Measurements from ENCODE around the gene TMEM254.
A peak's percentile ranks its signal among the peaks of the same experiment; 100 is the strongest.

The TMEM254 gene

GRCh38 chr10:80100116-80100515 is 21.7 kb downstream of the TMEM254 start:
- no peak for TF ChIP-seq CTCF (IDR thresholded peaks at IDR 0.05; ENCODE audit: low read depth, low read length)
- no peak overlapping the region for H3K4me3 ChIP-seq (ENCODE audit: low read depth, low read length)
- no peak for DNase-seq (ENCODE audit: low read depth, low spot score)
- in situ Hi-C loops (cut with HindIII; ENCODE audit: low sequenced_read_pairs): no loop called here

- no peak for TF ChIP-seq CTCF (IDR thresholded peaks at IDR 0.05; ENCODE audit: low read depth, low read length)
- in situ Hi-C loops (cut with HindIII; ENCODE audit: low sequenced_read_pairs): no loop called here
- H3K4me3 ChIP-seq (ENCODE audit: low read depth, low read length): no peak overlapping the region
- no peak for DNase-seq (ENCODE audit: low read depth, low spot score)
These were observed 22.6 kb downstream of the TMEM254 start for GRCh38 chr10:80100861-80101695.

- in situ Hi-C loops (cut with HindIII; ENCODE audit: low sequenced_read_pairs): no loop called here
- no peak overlapping the region for H3K4me3 ChIP-seq (ENCODE audit: low read depth, low read length)
- TF ChIP-seq CTCF (IDR thresholded peaks at IDR 0.05; ENCODE audit: low read depth, low read length): no peak
- peak; percentile 59 for DNase-seq (ENCODE audit: low read depth, low spot score)
These were observed 25.8 kb downstream of the TMEM254 start for GRCh38 chr10:80104066-80104926.

GRCh38 chr10:80108576-80109239 is 30.2 kb downstream of the TMEM254 start:
- H3K4me3 ChIP-seq (ENCODE audit: low read depth, low read length): no peak overlapping the region
- no peak for TF ChIP-seq CTCF (IDR thresholded peaks at IDR 0.05; ENCODE audit: low read depth, low read length)
- no peak for DNase-seq (ENCODE audit: low read depth, low spot score)
- in situ Hi-C loops (cut with HindIII; ENCODE audit: low sequenced_read_pairs): no loop called here

- H3K4me3 ChIP-seq (ENCODE audit: low read depth, low read length): no peak overlapping the region
- DNase-seq (ENCODE audit: low read depth, low spot score): no peak
- in situ Hi-C loops (cut with HindIII; ENCODE audit: low sequenced_read_pairs): no loop called here
- TF ChIP-seq CTCF (IDR thresholded peaks at IDR 0.05; ENCODE audit: low read depth, low read length): no peak
These were observed 32.5 kb downstream of the TMEM254 start for GRCh38 chr10:80110986-80111385.

- H3K4me3 ChIP-seq (ENCODE audit: low read depth, low read length): no peak overlapping the region
- in situ Hi-C loops (cut with HindIII; ENCODE audit: low sequenced_read_pairs): no loop called here
- TF ChIP-seq CTCF (IDR thresholded peaks at IDR 0.05; ENCODE audit: low read depth, low read length): no peak
- no peak for DNase-seq (ENCODE audit: low read depth, low spot score)
These were observed 40.2 kb downstream of the TMEM254 start for GRCh38 chr10:80118669-80119068.
